HEK293 (cell line): ENCODE results near the gene NKAPL.

ENCODE experiments used
- CTCF ChIA-PET: fragments of 350-600 bp; formaldehyde crosslinking; extraction: SDS; loops from one replicate; lab custom pipeline; 2021; ENCODE audit warnings: antibody characterized with exemption; lab: Yijun Ruan, JAX
- POLR2A ChIA-PET: fragments of 300-600 bp; formaldehyde crosslinking; extraction: SDS; loops from one replicate; lab custom pipeline; 2020; ENCODE audit warnings: antibody characterized with exemption, inconsistent platforms; lab: Yijun Ruan, JAX
- H3K27ac ChIP-seq: fragments of 200-500 bp; sonication (Bioruptor generic); 2 replicates; pipeline ENCODE4 v1.5.1; 2014; ENCODE audit warnings: low read depth, low read length, control low read depth, inconsistent platforms; ENCODE audit errors: extremely low read depth
- H3K36me3 ChIP-seq, 2 experiments: fragments of 200-500 bp in 1 of 2; sonication (Bioruptor generic) in 1 of 2; 1 replicate in 1 of 2; 2 replicates in 1 of 2; pipeline ENCODE4 v1.5.1; 2014 to 2017; ENCODE audit warnings: inconsistent platforms in 2 of 2, low read length in 2 of 2; ENCODE audit not compliant: control insufficient read depth in 2 of 2, insufficient read depth in 1 of 2
- H3K4me1 ChIP-seq: fragments of 200-500 bp; sonication (Bioruptor generic); 2 replicates; pipeline ENCODE4 v1.5.1; 2014; ENCODE audit warnings: mild to moderate bottlenecking, low read length, inconsistent platforms; ENCODE audit not compliant: control insufficient read depth, insufficient read depth
- H3K4me3 ChIP-seq: 2 replicates; pipeline ENCODE4 v1.5.1; 2011; ENCODE audit warnings: low read depth, mild to moderate bottlenecking, control low read depth, low read length, moderate library complexity
- H3K9me3 ChIP-seq: fragments of 200-500 bp; sonication (Bioruptor generic); 2 replicates; pipeline ENCODE4 v1.5.1; 2014; ENCODE audit warnings: low read depth, low read length, inconsistent platforms; ENCODE audit not compliant: control insufficient read depth, insufficient read depth
- GLIS1 ChIP-seq: fragments of 450-650 bp; formaldehyde crosslinking; IDR thresholded peaks from 2 replicates; pipeline ENCODE4 v1.5.1; 2016; ENCODE audit warnings: missing biosample characterization, missing genetic modification characterization
- GLIS2 ChIP-seq: fragments of 450-650 bp; formaldehyde crosslinking; IDR thresholded peaks from 2 replicates; pipeline ENCODE4 v1.5.1; 2016; ENCODE audit warnings: missing biosample characterization, missing genetic modification characterization
- KLF8 ChIP-seq: fragments of 450-650 bp; formaldehyde crosslinking; IDR thresholded peaks from 2 replicates; pipeline ENCODE4 v1.5.1; 2016; ENCODE audit warnings: missing biosample characterization, missing genetic modification characterization
- ZBTB21 ChIP-seq: fragments of 450-650 bp; formaldehyde crosslinking; IDR thresholded peaks from 2 replicates; pipeline ENCODE4 v1.5.1; 2017; ENCODE audit warnings: missing biosample characterization, missing genetic modification characterization
- ZBTB48 ChIP-seq: fragments of 450-650 bp; formaldehyde crosslinking; IDR thresholded peaks from 2 replicates; pipeline ENCODE4 v1.5.1; 2016; ENCODE audit warnings: missing biosample characterization, missing genetic modification characterization
- ZFP3 ChIP-seq: fragments of 450-650 bp; formaldehyde crosslinking; IDR thresholded peaks from 2 replicates; pipeline ENCODE4 v1.5.1; 2016; ENCODE audit warnings: low read depth, missing biosample characterization, missing genetic modification characterization
- ZNF202 ChIP-seq: fragments of 450-650 bp; formaldehyde crosslinking; IDR thresholded peaks from 2 replicates; pipeline ENCODE4 v1.5.1; 2016; ENCODE audit warnings: missing biosample characterization, missing genetic modification characterization, borderline replicate concordance
- ZNF324 ChIP-seq: fragments of 450-650 bp; formaldehyde crosslinking; IDR thresholded peaks from 2 replicates; pipeline ENCODE4 v1.5.1; 2016; ENCODE audit warnings: missing biosample characterization, missing genetic modification characterization
- ZNF350 ChIP-seq: fragments of 450-650 bp; formaldehyde crosslinking; IDR thresholded peaks from 2 replicates; pipeline ENCODE4 v1.5.0; 2017; ENCODE audit warnings: missing biosample characterization, mild to moderate bottlenecking, missing genetic modification characterization
- ZNF391 ChIP-seq: fragments of 450-650 bp; formaldehyde crosslinking; IDR thresholded peaks from 2 replicates; pipeline ENCODE4 v1.5.1; 2016; ENCODE audit warnings: low read depth, missing biosample characterization, missing genetic modification characterization, borderline replicate concordance
- ZNF426 ChIP-seq: fragments of 450-650 bp; formaldehyde crosslinking; IDR thresholded peaks from 2 replicates; pipeline ENCODE4 v1.5.1; 2017; ENCODE audit warnings: missing biosample characterization, missing genetic modification characterization, mild to moderate bottlenecking, inconsistent platforms, moderate library complexity
- ZNF529 ChIP-seq: fragments of 450-650 bp; formaldehyde crosslinking; IDR thresholded peaks from 2 replicates; pipeline ENCODE4 v1.5.1; 2017; ENCODE audit warnings: missing genetic modification characterization, missing biosample characterization; ENCODE audit not compliant: insufficient replicate concordance
- ZNF548 ChIP-seq: fragments of 450-650 bp; formaldehyde crosslinking; IDR thresholded peaks from 2 replicates; pipeline ENCODE4 v1.5.1; 2016; ENCODE audit warnings: missing biosample characterization, missing genetic modification characterization
- ZNF660 ChIP-seq: fragments of 450-650 bp; IDR thresholded peaks from 2 replicates; pipeline ENCODE4 v1.5.1; 2018; ENCODE audit warnings: missing biosample characterization, mild to moderate bottlenecking, missing genetic modification characterization
- ZNF776 ChIP-seq: fragments of 450-650 bp; formaldehyde crosslinking; IDR thresholded peaks from 2 replicates; pipeline ENCODE4 v1.5.0; 2017; ENCODE audit warnings: missing biosample characterization, missing genetic modification characterization, borderline replicate concordance
- ZNF837 ChIP-seq: fragments of 450-650 bp; formaldehyde crosslinking; IDR thresholded peaks from 2 replicates; pipeline ENCODE4 v1.5.1; 2016; ENCODE audit warnings: missing biosample characterization, missing genetic modification characterization
- ZNF843 ChIP-seq: fragments of 450-650 bp; formaldehyde crosslinking; IDR thresholded peaks from 2 replicates; pipeline ENCODE4 v1.5.1; 2016; ENCODE audit warnings: missing biosample characterization, missing genetic modification characterization
- ZSCAN30 ChIP-seq: fragments of 450-650 bp; IDR thresholded peaks from 2 replicates; pipeline ENCODE4 v1.5.1; 2018; ENCODE audit warnings: missing biosample characterization, mild to moderate bottlenecking, missing genetic modification characterization, moderate library complexity
- TF ChIP-seq, protein P1 (sequence below): fragments of 450-650 bp; formaldehyde crosslinking; IDR thresholded peaks from 2 replicates; pipeline ENCODE4 v1.5.1; 2016; ENCODE audit warnings: missing biosample characterization, missing genetic modification characterization
- TF ChIP-seq, protein P2 (sequence below): fragments of 450-650 bp; formaldehyde crosslinking; IDR thresholded peaks from 2 replicates; pipeline ENCODE4 v1.5.1; 2017; ENCODE audit warnings: missing biosample characterization, mild to moderate bottlenecking, missing genetic modification characterization, moderate library complexity
- TF ChIP-seq, protein P3 (sequence below): fragments of 450-650 bp; formaldehyde crosslinking; IDR thresholded peaks from 2 replicates; pipeline ENCODE4 v1.5.1; 2016; ENCODE audit warnings: missing biosample characterization, missing genetic modification characterization
- TF ChIP-seq, protein P4 (sequence below): fragments of 450-650 bp; formaldehyde crosslinking; IDR thresholded peaks from 2 replicates; pipeline ENCODE4 v1.5.1; 2016; ENCODE audit warnings: missing biosample characterization, missing genetic modification characterization

The NKAPL gene

DNA sequence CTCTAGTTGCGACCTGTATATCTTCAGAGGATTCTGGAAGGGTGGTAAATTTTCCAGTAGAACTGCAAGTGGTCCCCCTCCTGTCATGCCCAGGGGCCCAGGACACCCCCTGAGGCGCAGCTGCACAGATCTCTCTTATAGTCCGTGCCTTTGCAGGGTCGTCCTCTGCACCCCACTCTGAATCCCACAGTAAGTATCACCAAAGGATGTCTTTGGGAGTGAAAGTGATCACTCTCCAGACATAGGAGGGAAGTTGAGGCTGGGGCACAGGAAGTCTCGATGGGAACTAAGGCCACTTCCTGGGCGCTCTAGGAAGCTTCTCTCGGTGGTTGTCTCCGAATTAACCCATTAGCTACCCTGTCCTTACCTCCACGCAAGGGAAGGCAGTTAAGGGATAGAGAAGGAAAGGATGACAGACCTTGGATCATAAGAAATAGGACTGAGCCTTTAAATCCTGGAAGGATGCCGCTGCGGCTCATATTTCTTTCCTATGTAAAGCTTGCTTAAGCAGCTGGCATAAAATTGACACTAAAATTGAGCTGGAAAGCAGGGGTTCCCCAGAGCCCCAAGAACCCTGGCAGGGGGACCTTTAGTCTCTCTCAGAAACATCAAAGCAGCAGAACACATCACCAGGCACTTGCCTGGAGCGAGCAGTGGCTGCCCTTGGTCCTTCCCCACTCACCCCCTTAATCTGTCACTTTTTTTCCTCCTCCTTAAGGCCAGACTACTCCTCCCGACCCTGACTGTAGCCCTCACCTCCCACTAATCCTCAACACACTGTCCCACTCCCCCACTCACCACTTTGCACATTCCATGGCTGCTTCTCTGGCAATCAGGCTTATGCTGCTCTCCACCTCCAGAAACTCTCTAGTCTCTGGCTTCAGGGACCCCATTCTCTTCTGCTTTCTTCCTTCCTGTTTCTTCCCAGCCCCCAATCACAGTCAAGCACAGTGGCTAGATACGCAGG is 6.8 kb upstream of the NKAPL start, which contains the start of gene ZKSCAN4:
ZKSCAN4 (minus strand) TSS at position 261 of the 967 bp plus-strand sequence. CDS start 289 bp downstream, outside the sequence.
- peak within 1 kb of the TSS; percentile 74 for H3K4me3 ChIP-seq
- peak within 1 kb of the TSS; percentile 20; the same call in 1 of the 2 replicates for H3K27ac ChIP-seq
- H3K36me3 ChIP-seq = peaks cover 6 to 21% of the 10 kb centered on the region in 2 experiments
- H3K9me3 ChIP-seq = no peaks in the 10 kb centered on the region
- H3K4me1 ChIP-seq = peaks cover 5% of the 10 kb centered on the region; the same call in 1 of the 2 replicates
- CTCF ChIA-PET = interaction anchor here (0.9 to 2.4 kb wide), 3 partner anchors 8 to 104 kb away, joined by 3 to 13 read pairs (median 3); no protein-coding TSS in a partner anchor
- POLR2A ChIA-PET = interaction anchor here (0.7 to 3.8 kb wide), 19 partner anchors 8 to 350 kb away, joined by 3 to 62 read pairs (median 4); partner anchors contain the start of genes PGBD1, ZKSCAN3, ZKSCAN8 and ZSCAN16
- TF ChIP-seq GLIS1 (no peak), KLF8 (tag by site-specific recombination) (peak; percentile 70; the same call in 1 of the 2 replicates), ZNF391 (peak; percentile 44; the same call in 1 of the 2 replicates), ZNF548 (no peak), ZNF324 (peak; percentile 73; the same call in 1 of the 2 replicates), ZNF350 (tag by site-specific recombination) (no peak), ZBTB48 (tag by site-specific recombination) (peak; percentile 86), ZNF660 (tag by site-specific recombination) (peak; percentile 89), ZNF776 (tag by site-specific recombination) (no peak), ZBTB21 (tag by site-specific recombination) (peak; percentile 42; the same call in 1 of the 2 replicates), ZSCAN30 (tag by site-specific recombination) (peak; percentile 90), ZNF837 (tag by site-specific recombination) (no peak), GLIS2 (tag by site-specific recombination) (peak; percentile 25; the same call in 1 of the 2 replicates), ZNF426 (tag by site-specific recombination) (no peak), ZNF843 (tag by site-specific recombination) (0 out of 2 replicates have a peak, but pooled peaks have one; percentile 28), ZNF202 (tag by site-specific recombination) (no peak), ZNF529 (no peak), ZFP3 (tag by site-specific recombination) (no peak)
- TF ChIP-seq, protein P1, sequence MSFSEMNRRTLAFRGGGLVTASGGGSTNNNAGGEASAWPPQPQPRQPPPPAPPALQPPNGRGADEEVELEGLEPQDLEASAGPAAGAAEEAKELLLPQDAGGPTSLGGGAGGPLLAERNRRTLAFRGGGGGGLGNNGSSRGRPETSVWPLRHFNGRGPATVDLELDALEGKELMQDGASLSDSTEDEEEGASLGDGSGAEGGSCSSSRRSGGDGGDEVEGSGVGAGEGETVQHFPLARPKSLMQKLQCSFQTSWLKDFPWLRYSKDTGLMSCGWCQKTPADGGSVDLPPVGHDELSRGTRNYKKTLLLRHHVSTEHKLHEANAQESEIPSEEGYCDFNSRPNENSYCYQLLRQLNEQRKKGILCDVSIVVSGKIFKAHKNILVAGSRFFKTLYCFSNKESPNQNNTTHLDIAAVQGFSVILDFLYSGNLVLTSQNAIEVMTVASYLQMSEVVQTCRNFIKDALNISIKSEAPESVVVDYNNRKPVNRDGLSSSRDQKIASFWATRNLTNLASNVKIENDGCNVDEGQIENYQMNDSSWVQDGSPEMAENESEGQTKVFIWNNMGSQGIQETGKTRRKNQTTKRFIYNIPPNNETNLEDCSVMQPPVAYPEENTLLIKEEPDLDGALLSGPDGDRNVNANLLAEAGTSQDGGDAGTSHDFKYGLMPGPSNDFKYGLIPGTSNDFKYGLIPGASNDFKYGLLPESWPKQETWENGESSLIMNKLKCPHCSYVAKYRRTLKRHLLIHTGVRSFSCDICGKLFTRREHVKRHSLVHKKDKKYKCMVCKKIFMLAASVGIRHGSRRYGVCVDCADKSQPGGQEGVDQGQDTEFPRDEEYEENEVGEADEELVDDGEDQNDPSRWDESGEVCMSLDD (tag by site-specific recombination) = peak; percentile 52; the same call in 1 of the 2 replicates
- TF ChIP-seq, protein P2, sequence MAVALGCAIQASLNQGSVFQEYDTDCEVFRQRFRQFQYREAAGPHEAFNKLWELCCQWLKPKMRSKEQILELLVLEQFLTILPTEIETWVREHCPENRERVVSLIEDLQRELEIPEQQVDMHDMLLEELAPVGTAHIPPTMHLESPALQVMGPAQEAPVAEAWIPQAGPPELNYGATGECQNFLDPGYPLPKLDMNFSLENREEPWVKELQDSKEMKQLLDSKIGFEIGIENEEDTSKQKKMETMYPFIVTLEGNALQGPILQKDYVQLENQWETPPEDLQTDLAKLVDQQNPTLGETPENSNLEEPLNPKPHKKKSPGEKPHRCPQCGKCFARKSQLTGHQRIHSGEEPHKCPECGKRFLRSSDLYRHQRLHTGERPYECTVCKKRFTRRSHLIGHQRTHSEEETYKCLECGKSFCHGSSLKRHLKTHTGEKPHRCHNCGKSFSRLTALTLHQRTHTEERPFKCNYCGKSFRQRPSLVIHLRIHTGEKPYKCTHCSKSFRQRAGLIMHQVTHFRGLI (tag by site-specific recombination) = no peak
- TF ChIP-seq, protein P3, sequence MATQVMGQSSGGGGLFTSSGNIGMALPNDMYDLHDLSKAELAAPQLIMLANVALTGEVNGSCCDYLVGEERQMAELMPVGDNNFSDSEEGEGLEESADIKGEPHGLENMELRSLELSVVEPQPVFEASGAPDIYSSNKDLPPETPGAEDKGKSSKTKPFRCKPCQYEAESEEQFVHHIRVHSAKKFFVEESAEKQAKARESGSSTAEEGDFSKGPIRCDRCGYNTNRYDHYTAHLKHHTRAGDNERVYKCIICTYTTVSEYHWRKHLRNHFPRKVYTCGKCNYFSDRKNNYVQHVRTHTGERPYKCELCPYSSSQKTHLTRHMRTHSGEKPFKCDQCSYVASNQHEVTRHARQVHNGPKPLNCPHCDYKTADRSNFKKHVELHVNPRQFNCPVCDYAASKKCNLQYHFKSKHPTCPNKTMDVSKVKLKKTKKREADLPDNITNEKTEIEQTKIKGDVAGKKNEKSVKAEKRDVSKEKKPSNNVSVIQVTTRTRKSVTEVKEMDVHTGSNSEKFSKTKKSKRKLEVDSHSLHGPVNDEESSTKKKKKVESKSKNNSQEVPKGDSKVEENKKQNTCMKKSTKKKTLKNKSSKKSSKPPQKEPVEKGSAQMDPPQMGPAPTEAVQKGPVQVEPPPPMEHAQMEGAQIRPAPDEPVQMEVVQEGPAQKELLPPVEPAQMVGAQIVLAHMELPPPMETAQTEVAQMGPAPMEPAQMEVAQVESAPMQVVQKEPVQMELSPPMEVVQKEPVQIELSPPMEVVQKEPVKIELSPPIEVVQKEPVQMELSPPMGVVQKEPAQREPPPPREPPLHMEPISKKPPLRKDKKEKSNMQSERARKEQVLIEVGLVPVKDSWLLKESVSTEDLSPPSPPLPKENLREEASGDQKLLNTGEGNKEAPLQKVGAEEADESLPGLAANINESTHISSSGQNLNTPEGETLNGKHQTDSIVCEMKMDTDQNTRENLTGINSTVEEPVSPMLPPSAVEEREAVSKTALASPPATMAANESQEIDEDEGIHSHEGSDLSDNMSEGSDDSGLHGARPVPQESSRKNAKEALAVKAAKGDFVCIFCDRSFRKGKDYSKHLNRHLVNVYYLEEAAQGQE (tag by site-specific recombination) = peak; percentile 13; the same call in 1 of the 2 replicates
- TF ChIP-seq, protein P4, sequence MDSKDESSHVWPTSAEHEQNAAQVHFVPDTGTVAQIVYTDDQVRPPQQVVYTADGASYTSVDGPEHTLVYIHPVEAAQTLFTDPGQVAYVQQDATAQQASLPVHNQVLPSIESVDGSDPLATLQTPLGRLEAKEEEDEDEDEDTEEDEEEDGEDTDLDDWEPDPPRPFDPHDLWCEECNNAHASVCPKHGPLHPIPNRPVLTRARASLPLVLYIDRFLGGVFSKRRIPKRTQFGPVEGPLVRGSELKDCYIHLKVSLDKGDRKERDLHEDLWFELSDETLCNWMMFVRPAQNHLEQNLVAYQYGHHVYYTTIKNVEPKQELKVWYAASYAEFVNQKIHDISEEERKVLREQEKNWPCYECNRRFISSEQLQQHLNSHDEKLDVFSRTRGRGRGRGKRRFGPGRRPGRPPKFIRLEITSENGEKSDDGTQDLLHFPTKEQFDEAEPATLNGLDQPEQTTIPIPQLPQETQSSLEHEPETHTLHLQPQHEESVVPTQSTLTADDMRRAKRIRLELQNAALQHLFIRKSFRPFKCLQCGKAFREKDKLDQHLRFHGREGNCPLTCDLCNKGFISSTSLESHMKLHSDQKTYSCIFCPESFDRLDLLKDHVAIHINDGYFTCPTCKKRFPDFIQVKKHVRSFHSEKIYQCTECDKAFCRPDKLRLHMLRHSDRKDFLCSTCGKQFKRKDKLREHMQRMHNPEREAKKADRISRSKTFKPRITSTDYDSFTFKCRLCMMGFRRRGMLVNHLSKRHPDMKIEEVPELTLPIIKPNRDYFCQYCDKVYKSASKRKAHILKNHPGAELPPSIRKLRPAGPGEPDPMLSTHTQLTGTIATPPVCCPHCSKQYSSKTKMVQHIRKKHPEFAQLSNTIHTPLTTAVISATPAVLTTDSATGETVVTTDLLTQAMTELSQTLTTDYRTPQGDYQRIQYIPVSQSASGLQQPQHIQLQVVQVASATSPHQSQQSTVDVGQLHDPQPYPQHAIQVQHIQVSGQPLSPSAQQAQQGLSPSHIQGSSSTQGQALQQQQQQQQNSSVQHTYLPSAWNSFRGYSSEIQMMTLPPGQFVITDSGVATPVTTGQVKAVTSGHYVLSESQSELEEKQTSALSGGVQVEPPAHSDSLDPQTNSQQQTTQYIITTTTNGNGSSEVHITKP (tag by site-specific recombination) = peak; percentile 86
